ENCODE results near the gene CUEDC1. TPM values are rescaled to one million over a fixed set of nuclear protein-coding genes. Genes with fewer than 3 reads are reported as not detected.

CUEDC1 gene
- total RNA-seq, 4 donors from 2014 or later: 7.5 to 14.3 (median 12.7) TPM

DNA sequence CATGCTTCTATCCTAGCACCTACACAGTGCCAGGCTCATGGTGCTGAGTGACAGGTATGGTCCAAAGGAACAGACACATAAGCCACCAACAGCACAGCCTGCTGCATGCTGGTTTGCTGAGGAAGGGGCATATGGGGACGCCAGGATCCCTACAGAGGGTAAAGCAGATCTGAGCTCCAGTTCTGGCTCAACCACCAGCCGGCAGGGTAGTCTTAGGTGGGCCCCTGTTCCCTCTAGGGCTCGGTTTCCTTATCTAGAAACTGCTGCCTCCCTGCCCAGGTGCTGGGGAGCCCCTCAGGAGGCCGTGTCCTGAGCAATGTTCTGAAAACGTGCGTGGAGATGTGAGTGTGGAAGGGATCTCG lies 81.2 kb downstream of the CUEDC1 start:
- no peak overlapping the region for H3K4me3 ChIP-seq (ENCODE audit: low read depth, poor library complexity, severe bottlenecking)
- no peak for TF ChIP-seq POLR2A (IDR thresholded peaks at IDR 0.05)
- TF ChIP-seq, protein P1, sequence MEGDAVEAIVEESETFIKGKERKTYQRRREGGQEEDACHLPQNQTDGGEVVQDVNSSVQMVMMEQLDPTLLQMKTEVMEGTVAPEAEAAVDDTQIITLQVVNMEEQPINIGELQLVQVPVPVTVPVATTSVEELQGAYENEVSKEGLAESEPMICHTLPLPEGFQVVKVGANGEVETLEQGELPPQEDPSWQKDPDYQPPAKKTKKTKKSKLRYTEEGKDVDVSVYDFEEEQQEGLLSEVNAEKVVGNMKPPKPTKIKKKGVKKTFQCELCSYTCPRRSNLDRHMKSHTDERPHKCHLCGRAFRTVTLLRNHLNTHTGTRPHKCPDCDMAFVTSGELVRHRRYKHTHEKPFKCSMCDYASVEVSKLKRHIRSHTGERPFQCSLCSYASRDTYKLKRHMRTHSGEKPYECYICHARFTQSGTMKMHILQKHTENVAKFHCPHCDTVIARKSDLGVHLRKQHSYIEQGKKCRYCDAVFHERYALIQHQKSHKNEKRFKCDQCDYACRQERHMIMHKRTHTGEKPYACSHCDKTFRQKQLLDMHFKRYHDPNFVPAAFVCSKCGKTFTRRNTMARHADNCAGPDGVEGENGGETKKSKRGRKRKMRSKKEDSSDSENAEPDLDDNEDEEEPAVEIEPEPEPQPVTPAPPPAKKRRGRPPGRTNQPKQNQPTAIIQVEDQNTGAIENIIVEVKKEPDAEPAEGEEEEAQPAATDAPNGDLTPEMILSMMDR (IDR thresholded peaks at IDR 0.05): no peak
- intact Hi-C loops (cut with DNase I; ENCODE audit: low total_unique reads): no loop called here
- WGBS, 2 donors: 55 to 60% methylated on average over 7 of the region's 7 CpGs
- no peak for DNase-seq (ENCODE audit: low spot score in 2 of 2)

DNA sequence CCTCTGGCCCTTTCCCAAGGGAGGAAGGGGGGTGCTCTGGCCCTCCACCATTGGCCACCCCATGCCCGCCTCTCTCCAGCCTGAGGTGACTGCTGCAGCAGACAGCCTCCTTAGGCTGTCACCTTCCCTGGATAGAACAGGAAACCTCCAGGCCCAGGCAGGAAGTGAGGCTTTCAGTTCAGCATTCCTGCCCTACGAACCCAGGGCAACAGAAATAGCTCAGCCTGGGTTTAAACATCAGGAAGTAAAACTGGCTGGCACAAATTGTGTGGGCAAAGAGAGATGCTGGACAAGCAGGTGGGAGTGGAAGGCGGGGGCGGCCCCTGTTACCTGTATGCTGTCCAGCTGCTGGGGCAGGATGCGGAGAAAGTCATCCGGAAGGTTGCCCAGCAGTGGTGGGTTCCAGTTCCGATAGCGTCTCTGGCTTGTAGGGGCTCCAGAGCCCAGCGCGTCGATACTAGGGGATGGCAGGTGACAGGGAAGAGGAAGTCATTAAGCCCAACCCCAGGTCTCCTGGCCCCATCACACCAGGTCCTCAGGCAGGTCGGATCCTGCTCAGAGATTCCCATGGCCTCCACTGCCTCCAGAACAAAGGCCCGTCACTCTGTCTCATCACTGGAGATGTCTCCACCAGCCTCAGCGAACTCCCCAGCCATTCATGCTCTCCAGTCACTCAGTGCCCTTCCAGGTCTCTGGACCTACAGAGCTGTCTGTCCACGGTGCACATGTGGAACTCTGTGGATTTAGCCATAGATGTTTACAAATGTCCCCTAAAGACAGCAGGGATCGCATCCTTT lies 81.8 kb downstream of the CUEDC1 start:
- H3K4me3 ChIP-seq (ENCODE audit: low read depth, poor library complexity, severe bottlenecking): no peak overlapping the region
- WGBS, 2 donors: 79 to 86% methylated on average over 16 of the region's 16 CpGs
- intact Hi-C loops (cut with DNase I; ENCODE audit: low total_unique reads): no loop called here
- TF ChIP-seq POLR2A (IDR thresholded peaks at IDR 0.05): no peak
- TF ChIP-seq, protein P1 (IDR thresholded peaks at IDR 0.05): no peak
- no peak for DNase-seq (ENCODE audit: low spot score in 2 of 2)

DNA sequence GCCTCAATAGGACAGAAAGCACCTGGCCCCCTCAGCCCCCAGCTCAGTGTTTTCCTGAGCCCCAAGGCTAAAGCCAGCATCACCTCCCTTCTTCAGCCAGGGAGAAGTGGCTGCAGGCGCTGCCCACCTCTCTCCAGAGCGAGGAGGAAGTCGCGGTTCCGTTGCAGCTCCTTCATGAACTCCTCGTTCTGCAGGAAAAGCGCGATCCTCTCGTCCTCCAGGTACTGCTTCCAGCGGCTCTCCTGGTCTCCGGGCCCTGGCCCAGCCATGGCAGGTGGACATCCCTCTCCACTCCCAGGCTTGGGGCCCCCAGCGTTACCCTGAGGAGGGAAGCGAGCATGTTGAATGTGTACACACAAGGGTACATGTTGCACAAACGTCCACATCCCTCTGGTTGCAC lies 82.7 kb downstream of the CUEDC1 start:
- TF ChIP-seq, protein P1 (IDR thresholded peaks at IDR 0.05): no peak
- TF ChIP-seq POLR2A (IDR thresholded peaks at IDR 0.05): no peak
- no peak overlapping the region for H3K4me3 ChIP-seq (ENCODE audit: low read depth, poor library complexity, severe bottlenecking)
- WGBS, 2 donors: 87 to 94% methylated on average over 14 of the region's 14 CpGs
- intact Hi-C loops (cut with DNase I; ENCODE audit: low total_unique reads): no loop called here
- no peak for DNase-seq (ENCODE audit: low spot score in 2 of 2)

DNA sequence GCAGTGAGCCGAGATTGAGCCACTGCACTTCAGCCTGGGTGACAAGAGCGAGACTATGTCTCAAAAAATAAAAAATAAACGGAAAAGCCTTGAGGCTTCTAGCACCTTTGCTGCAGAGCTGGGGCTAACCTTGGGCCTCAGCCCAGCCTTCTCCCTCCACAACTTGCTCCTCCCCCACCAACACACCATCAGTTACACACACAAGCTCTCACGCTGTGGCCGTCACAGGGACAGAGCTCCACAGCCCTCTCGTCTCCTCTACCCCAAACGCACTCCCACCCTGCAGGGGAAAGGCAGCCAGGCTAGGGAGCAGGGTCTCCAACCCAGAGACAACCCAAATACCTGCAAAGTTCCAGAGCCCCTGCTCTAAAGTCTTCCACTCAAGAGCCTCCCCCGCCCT lies 83.3 kb downstream of the CUEDC1 start:
- TF ChIP-seq, protein P1 (IDR thresholded peaks at IDR 0.05): no peak
- no peak for TF ChIP-seq POLR2A (IDR thresholded peaks at IDR 0.05)
- intact Hi-C loops (cut with DNase I; ENCODE audit: low total_unique reads): no loop called here
- no peak overlapping the region for H3K4me3 ChIP-seq (ENCODE audit: low read depth, poor library complexity, severe bottlenecking)
- 94 to 95% methylated on average over 8 of the region's 8 CpGs for WGBS, 2 donors
- DNase-seq (ENCODE audit: low spot score in 2 of 2): no peak

DNA sequence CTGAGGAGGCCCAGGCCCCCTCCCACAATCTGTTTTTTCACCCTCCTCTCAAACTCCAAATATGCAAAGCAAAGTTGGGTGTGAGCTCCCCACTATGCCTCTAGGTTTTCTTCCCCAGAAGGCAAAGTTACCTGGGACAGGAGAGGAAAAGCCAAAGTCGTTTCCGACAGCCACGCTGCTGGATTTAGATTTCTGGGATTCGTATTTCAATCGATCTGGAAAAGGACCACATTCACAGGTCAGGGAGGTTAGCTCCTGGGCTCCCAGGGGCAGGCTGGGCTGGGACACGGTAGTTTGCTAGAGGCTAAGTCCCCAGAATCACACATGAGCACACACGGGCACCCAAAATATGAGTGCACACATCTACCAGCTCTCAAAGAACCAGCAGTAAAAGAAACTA lies 84.1 kb downstream of the CUEDC1 start:
- intact Hi-C loops (cut with DNase I; ENCODE audit: low total_unique reads): no loop called here
- TF ChIP-seq POLR2A (IDR thresholded peaks at IDR 0.05): no peak
- TF ChIP-seq, protein P1 (IDR thresholded peaks at IDR 0.05): no peak
- WGBS, 2 donors: 88 to 89% methylated on average over 7 of the region's 7 CpGs
- no peak overlapping the region for H3K4me3 ChIP-seq (ENCODE audit: low read depth, poor library complexity, severe bottlenecking)
- DNase-seq (ENCODE audit: low spot score in 2 of 2): no peak

DNA sequence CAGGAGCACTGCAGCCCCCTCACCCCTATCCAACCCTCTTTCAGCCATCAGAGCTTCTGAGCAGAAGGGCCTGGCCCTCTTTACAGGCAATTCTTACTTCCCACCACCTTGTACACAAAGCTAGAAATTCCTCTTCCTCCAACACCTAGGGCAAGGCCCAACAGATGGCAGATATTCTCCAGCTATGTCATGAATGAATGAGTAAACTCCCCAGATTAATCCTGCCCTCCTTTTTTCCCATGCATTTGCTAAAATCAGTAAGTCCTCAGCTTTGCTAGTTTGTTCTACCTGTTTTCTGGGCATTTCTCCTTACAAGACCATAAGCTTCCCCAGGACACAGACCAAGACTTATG lies 85.0 kb downstream of the CUEDC1 start:
- intact Hi-C loops (cut with DNase I; ENCODE audit: low total_unique reads): no loop called here
- TF ChIP-seq, protein P1 (IDR thresholded peaks at IDR 0.05): no peak
- no peak for TF ChIP-seq POLR2A (IDR thresholded peaks at IDR 0.05)
- DNase-seq (ENCODE audit: low spot score in 2 of 2): no peak
- H3K4me3 ChIP-seq (ENCODE audit: low read depth, poor library complexity, severe bottlenecking): no peak overlapping the region

Data from lower leg skin (tissue), 4 donors.